ACC112 (cell line): ENCODE results near the gene RYR2.

Source experiments
- H2AFZ ChIP-seq: fragments of 200-600 bp; sonication (generic); one replicate; pipeline ENCODE4 v1.6.0; 2017; ENCODE audit warnings: antibody characterized with exemption, low read length; ENCODE audit not compliant: unreplicated experiment
- H3K27ac ChIP-seq: fragments of 200-600 bp; sonication (generic); 2 replicates; pipeline ENCODE4 v1.5.1; 2014; ENCODE audit warnings: low read depth, mild to moderate bottlenecking, antibody characterized with exemption, low read length, moderate library complexity
- H3K27me3 ChIP-seq: fragments of 200-600 bp; sonication (generic); 2 replicates; pipeline ENCODE4 v1.6.1; 2014; ENCODE audit warnings: mild to moderate bottlenecking, antibody characterized with exemption, low read length, moderate library complexity, mixed read lengths; ENCODE audit not compliant: insufficient read depth
- H3K36me3 ChIP-seq: fragments of 200-600 bp; sonication (generic); 2 replicates; pipeline ENCODE4 v1.6.1; 2016; ENCODE audit warnings: mild to moderate bottlenecking, antibody characterized with exemption, low read length, moderate library complexity, mixed read lengths; ENCODE audit not compliant: insufficient read depth
- H3K4me1 ChIP-seq: fragments of 200-600 bp; sonication (generic); one replicate; pipeline ENCODE4 v1.6.1; 2016; ENCODE audit warnings: low read length, mixed read lengths; ENCODE audit not compliant: insufficient read depth, unreplicated experiment, control insufficient read depth
- H3K4me3 ChIP-seq: fragments of 200-600 bp; sonication (generic); 2 replicates; pipeline ENCODE4 v1.5.1; 2014; ENCODE audit warnings: mild to moderate bottlenecking, low read depth, low read length
- H3K79me2 ChIP-seq: fragments of 200-600 bp; sonication (generic); one replicate; pipeline ENCODE4 v1.6.0; 2016; ENCODE audit warnings: low read length; ENCODE audit not compliant: control insufficient read depth, unreplicated experiment, insufficient read depth

RYR2 gene

DNA sequence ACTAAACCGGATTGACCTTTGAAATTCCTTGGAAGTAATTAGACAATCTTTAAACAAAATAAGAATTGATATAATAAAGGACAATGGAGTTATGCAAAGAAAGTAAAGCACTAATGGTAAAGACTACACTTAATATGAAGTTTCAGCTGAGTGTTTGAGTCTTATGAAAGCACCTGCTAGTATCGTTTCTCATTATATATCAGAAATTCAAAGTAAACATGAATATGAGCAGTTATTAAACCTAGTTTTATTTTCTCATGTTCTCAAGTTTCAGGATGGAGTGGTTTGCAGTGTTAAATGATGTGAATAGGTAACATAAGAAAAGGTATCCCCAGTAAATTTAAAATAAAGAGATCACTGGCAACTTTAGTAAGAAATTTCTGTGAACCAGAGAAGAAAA is 660.2 kb downstream of the RYR2 start:
- H3K4me1 ChIP-seq, result no peaks in the 10 kb centered on the region
- H2AFZ ChIP-seq, result no peak overlapping the region
- no peaks in the 10 kb centered on the region for H3K27me3 ChIP-seq
- H3K4me3 ChIP-seq, result no peak overlapping the region
- H3K27ac ChIP-seq, result no peak overlapping the region
- no peaks in the 10 kb centered on the region for H3K79me2 ChIP-seq
- no peaks in the 10 kb centered on the region for H3K36me3 ChIP-seq

DNA sequence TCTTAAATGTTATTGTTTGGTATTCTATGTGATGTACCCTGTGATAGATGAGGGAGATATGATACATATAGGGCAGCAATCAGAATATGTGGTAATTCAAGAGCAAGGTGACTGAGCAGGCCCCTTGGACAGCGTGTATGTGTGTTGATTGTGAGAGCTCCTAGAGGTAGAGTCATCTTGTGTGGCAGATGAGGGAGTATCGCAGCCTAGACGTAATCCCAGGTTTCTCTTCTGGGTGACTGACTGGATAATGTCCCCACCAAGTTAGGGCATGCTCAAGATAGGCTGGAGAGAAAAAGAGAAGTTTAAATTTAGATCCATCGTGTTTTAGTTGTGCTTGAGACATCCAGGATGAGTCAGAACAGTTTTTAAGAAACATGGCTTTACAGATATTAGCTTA is 663.5 kb downstream of the RYR2 start:
- H3K36me3 ChIP-seq, result no peaks in the 10 kb centered on the region
- H3K27me3 ChIP-seq, result no peaks in the 10 kb centered on the region
- H3K27ac ChIP-seq, result no peak overlapping the region
- H3K79me2 ChIP-seq, result no peaks in the 10 kb centered on the region
- no peak overlapping the region for H3K4me3 ChIP-seq
- H2AFZ ChIP-seq, result no peak overlapping the region
- no peaks in the 10 kb centered on the region for H3K4me1 ChIP-seq

GRCh38 chr1:237709355-237709754 is 667.4 kb downstream of the RYR2 start:
- H3K4me3 ChIP-seq, result no peak overlapping the region
- H3K27ac ChIP-seq, result no peak overlapping the region
- no peaks in the 10 kb centered on the region for H3K4me1 ChIP-seq
- H2AFZ ChIP-seq, result no peak overlapping the region
- H3K36me3 ChIP-seq, result no peaks in the 10 kb centered on the region
- H3K27me3 ChIP-seq, result no peaks in the 10 kb centered on the region
- no peaks in the 10 kb centered on the region for H3K79me2 ChIP-seq

GRCh38 chr1:237711281-237711680 is 669.3 kb downstream of the RYR2 start:
- no peak overlapping the region for H2AFZ ChIP-seq
- H3K4me1 ChIP-seq, result no peaks in the 10 kb centered on the region
- H3K36me3 ChIP-seq, result no peaks in the 10 kb centered on the region
- H3K4me3 ChIP-seq, result no peak overlapping the region
- H3K27ac ChIP-seq, result no peak overlapping the region
- no peaks in the 10 kb centered on the region for H3K27me3 ChIP-seq
- H3K79me2 ChIP-seq, result no peaks in the 10 kb centered on the region

DNA sequence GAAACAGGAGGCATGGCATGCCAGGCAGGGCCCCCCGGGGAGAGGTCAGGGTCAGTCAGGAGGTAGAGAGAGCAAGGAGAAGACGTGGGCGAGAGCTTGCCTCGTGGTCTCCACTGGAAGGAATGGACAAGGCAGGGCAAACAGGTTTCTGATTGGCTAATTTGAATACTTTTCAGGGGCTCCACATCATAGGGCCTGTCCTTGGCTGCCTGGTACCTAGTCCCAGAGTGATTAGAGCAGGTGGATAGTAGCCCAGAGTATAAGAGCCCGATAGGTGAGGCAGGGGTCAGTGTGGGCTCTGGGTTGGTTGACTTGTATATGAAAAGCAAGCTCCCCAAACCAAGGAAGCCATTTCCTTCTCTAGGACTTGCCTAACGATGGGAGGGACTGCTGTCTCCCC is 670.1 kb downstream of the RYR2 start:
- no peak overlapping the region for H3K27ac ChIP-seq
- no peak overlapping the region for H2AFZ ChIP-seq
- no peaks in the 10 kb centered on the region for H3K4me1 ChIP-seq
- no peak overlapping the region for H3K4me3 ChIP-seq
- no peaks in the 10 kb centered on the region for H3K79me2 ChIP-seq
- no peaks in the 10 kb centered on the region for H3K27me3 ChIP-seq
- no peaks in the 10 kb centered on the region for H3K36me3 ChIP-seq

DNA sequence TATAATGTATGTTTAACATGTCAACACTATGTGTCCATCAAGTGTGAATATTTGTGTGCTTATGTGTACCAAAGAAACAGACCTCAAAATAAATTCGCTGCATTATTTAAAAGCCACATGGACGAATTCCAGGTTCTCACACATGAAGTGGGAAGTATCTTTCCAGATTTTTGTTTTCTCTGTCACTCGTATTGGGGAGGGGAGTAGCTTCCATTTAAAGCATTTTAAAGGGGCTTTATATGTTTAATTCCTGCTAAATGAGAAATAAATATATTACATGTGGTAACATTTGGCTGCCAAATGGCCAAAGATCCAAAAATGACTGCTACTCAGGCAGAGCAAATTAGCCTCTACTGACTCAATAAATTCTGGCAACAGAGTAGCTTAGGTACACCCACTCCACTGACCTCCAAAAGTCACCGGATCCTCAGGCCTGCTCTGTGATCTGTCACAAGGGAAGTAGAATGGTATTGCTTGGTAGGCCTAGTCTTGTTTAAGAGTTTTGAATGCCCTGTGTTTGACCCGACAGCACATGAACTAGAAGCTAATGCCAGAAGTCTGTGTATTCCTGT is 670.7 kb downstream of the RYR2 start:
- Histone ChIP-seq H2AFZ (no peak overlapping the region), H3K4me1 (no peaks in the 10 kb centered on the region), H3K27me3 (no peaks in the 10 kb centered on the region), H3K36me3 (no peaks in the 10 kb centered on the region), H3K27ac (no peak overlapping the region), H3K79me2 (no peaks in the 10 kb centered on the region), H3K4me3 (no peak overlapping the region)

DNA sequence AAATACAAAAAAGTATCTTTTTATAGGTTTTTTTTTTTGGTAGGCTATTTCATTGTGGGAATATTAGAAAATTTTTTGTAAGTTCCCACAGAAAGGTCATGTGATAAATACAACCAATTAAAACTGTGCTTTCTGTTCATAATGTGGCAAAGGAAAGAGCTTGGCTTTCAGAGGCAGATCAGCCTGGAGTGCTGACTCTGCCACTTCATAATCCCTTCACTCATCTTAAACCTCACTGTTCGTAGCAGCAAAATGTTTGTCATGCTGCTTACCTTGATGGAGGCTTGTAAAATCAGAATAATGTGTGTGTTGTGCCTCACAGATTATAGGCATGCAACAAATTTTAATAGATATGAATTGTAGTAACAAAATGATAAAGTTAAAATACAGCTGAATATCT is 671.9 kb downstream of the RYR2 start:
- Histone ChIP-seq H3K4me3 (no peak overlapping the region), H3K79me2 (no peaks in the 10 kb centered on the region), H3K27ac (no peak overlapping the region), H3K4me1 (no peaks in the 10 kb centered on the region), H2AFZ (no peak overlapping the region), H3K27me3 (no peaks in the 10 kb centered on the region), H3K36me3 (no peaks in the 10 kb centered on the region)

DNA sequence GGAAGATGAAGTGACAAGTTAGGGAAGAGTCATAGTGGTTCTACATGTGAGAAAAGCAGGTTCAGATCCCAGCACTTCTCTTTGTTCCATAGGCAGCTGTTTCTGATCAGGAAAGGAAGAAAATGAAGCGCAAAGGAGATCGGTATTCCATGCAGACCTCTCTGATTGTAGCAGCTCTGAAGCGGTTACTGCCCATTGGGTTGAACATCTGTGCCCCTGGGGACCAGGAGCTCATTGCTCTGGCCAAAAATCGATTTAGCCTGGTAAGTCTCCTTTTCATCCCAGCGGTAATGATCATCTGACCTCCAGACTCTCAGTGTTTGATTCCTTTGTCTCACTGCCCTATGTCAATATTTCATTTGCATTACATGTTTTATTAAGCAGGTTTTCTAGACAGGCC is 675.1 kb downstream of the RYR2 start:
- no peaks in the 10 kb centered on the region for H3K36me3 ChIP-seq
- no peak overlapping the region for H3K27ac ChIP-seq
- H2AFZ ChIP-seq, result no peak overlapping the region
- H3K4me1 ChIP-seq, result no peaks in the 10 kb centered on the region
- H3K79me2 ChIP-seq, result no peaks in the 10 kb centered on the region
- H3K4me3 ChIP-seq, result no peak overlapping the region
- H3K27me3 ChIP-seq, result no peaks in the 10 kb centered on the region

DNA sequence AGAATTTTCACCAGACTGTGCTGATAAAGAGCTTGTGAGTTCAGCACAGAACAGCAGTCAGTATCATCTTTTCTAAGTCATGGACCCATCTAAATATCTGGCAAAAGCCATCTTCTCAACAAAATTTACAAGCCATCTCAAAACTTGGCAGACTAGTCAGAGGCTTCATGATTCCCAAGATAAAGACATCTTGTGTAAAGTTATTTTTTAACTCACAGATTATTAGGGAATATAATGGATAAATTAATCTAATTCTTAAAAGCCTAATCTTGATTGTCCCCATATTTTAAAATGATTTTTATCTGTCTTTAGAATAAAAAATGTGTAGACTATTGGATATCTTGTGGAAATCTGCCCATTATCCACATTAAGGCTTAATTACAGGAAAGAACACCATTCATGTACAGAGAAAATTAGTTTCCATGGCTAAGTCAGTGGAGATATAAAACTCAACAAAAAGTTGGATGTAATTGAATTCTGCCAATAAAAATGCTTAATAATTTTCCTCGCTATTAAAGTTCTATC is 688.9 kb downstream of the RYR2 start:
- Histone ChIP-seq H3K79me2 (no peaks in the 10 kb centered on the region), H3K27me3 (no peaks in the 10 kb centered on the region), H3K4me3 (no peak overlapping the region), H2AFZ (no peak overlapping the region), H3K4me1 (no peaks in the 10 kb centered on the region), H3K27ac (no peak overlapping the region), H3K36me3 (no peaks in the 10 kb centered on the region)

DNA sequence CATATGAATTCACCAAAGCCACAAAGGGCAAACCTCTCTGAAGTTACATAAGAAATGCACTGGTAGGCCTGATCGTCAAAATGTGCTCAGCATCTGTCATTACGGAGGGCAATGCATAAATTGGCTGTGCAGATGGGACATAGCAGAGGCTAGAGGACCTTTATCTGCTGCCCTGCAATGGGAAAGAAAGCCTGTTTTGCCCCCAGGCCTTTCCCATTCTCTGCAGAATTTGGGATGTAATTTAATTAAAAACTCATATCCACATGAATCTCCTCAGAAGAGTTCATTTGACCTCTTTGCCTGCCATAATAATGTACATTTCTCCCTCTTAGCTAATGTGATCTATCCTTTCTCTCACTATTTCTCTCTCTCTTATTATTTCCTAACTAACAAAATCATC is 690.7 kb downstream of the RYR2 start:
- no peaks in the 10 kb centered on the region for H3K27me3 ChIP-seq
- no peaks in the 10 kb centered on the region for H3K79me2 ChIP-seq
- H3K36me3 ChIP-seq, result no peaks in the 10 kb centered on the region
- H3K4me3 ChIP-seq, result no peak overlapping the region
- H2AFZ ChIP-seq, result no peak overlapping the region
- H3K4me1 ChIP-seq, result no peaks in the 10 kb centered on the region
- no peak overlapping the region for H3K27ac ChIP-seq

DNA sequence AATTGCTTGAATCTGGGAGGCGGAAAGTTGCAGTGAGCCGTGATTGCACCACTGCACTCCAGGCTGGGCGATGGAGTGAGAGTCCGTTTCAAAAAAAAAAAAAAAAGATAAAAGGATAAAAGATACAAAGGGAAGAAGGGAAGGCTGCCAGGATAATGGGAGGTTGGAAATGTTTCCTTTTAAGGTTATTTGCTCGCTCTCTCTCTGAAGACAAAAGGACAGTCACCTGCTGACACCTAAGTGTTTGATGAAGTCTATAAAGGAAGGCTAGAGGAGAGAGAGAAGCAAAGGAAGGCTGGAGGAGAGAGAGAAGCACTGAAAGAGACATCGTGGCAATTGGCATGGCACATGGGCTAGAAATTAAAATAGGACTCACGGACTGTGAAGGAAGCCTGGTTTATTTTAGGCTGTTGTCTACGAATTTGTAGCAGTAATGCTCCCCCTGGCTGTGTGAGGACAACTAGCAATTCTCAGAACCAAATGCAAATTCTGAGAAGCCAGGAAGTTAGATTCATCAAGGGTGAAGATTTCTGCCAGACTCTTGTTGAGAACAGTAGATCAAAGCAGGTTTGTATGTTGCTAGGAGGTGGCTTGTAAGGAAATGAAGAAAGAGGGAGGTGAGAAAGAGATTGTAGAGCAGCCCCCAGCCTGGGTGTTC is 694.5 kb downstream of the RYR2 start:
- H3K4me1 ChIP-seq, result no peaks in the 10 kb centered on the region
- H3K36me3 ChIP-seq, result no peaks in the 10 kb centered on the region
- H3K79me2 ChIP-seq, result no peaks in the 10 kb centered on the region
- H3K4me3 ChIP-seq, result no peak overlapping the region
- no peak overlapping the region for H3K27ac ChIP-seq
- no peaks in the 10 kb centered on the region for H3K27me3 ChIP-seq
- H2AFZ ChIP-seq, result no peak overlapping the region
